SHP77 treated with DMSO at 0.1 percent for 48 hours (cell line): Measurements from ENCODE around the gene RASSF8.
"Not testable (repeated sequence)": the region's sequence is repeated elsewhere in the genome, so short reads cannot be mapped to it uniquely, and the experiment has no call there.

Source experiments
- DNase-seq: peaks from one replicate; lab custom pipeline; 2025; lab: John Stamatoyannopoulos, UW

The RASSF8 gene

DNA sequence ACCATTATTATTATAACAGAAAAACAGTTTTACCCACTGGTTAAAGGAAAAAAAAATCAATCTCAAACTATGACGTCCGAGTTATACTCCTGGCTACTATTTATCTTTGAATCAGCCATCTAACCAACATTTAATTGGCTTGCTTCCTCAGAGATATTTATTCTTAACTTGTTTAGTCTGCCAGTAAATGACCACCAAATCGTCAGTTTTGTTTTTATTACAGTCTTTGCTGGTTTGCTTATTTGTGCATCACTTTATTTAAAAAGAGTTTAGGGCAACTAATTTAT is 71.2 kb downstream of the RASSF8 start:
- DNase-seq: no peak

DNA sequence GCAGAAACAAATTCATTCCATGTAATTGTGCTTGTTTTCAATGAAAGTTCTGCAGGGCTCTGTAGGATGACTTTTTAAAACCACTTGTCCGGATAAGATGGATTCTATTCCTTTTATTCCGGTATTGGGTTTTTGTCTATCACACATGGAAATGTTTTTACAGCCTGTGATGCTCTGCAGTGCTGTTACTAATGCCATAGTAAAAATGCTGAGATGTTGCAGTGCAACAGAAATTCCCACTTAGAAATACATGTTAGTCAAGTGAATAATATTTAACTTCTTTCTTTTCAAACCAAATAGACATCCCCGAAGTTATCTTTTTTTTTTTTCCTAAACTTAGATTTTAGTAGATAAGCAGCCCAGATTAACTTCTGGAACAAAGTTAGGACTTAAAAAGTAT is 71.9 kb downstream of the RASSF8 start:
- no peak for DNase-seq

DNA sequence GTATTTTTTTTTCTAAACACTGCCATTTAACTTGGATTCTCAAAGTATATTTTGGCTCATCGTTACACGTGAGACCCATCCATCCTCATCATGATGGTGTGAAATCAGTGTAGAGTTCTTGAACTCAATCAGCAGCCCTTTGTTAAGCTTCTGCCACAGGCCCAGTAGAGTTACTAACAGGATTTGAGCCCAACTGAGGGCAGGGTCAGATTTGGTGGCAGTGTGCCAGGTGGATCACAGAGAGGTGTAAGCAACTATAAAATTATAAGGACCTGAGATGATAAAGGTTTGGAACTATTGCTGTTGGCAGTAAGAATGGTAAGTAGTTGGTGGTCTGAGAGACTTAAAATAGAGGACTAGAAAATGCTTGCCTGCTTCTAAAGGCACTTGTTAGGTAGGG is 72.8 kb downstream of the RASSF8 start:
- no peak for DNase-seq

DNA sequence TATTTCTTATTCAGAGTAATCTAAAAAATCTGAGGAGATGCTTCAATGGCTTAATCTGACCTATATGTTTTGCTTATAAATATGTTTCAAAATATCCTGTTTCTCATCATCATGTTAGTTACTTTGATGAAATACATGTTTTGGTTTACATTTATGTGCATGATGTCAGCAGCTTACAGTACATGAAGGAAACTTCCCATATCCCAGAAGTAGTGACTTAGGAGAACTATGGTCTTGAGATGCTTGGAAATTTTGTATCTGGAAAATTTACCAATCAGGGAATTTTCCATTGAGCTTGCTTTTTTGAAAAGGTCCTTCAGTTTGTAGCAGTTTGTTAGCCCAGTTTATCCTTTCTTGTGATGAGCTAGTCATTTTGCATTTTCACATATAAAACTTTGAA is 73.3 kb downstream of the RASSF8 start:
- DNase-seq: no peak

DNA sequence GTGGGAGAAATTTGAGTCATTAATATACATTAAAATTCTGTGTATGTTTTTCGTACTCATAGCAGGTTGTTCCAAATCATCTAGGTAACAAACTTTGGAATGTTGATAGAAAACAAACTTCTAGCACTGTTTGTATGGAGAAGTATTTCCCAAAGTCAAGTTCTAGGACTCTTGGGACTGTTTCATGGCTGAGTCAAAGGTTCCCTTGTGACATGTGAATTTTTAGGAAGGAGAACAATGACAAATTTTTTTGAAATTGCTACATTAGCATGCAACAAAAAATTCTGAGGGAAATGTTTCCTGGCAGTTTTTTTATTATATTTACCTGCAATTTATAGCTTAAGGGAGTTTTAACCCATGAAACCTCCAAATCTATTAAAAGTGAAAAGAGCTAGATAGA is 73.8 kb downstream of the RASSF8 start:
- no peak for DNase-seq

DNA sequence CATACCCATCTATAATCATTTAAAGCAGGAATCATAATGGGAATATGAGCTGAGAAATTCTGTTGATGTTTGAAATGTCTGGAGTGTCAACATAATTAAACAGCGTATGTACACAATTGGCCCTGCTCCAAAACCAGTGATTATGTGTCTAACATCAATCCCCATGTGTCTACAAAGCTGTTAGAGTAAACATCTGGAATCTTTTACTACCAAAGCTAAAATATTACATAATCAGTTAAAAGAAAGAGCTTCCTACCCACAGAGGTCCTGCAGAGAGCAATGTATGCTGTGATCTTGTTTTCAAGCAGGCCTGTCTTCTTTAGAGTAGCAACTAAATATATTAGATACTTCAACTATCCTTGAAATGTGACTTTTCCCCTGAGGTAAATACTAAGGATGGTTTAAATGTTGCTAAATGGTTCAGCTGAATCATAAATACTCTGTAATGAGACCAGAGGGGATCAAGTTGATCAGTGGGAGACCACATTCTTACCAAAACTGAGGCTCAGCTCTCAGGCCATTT is 74.3 kb downstream of the RASSF8 start:
- no peak for DNase-seq

DNA sequence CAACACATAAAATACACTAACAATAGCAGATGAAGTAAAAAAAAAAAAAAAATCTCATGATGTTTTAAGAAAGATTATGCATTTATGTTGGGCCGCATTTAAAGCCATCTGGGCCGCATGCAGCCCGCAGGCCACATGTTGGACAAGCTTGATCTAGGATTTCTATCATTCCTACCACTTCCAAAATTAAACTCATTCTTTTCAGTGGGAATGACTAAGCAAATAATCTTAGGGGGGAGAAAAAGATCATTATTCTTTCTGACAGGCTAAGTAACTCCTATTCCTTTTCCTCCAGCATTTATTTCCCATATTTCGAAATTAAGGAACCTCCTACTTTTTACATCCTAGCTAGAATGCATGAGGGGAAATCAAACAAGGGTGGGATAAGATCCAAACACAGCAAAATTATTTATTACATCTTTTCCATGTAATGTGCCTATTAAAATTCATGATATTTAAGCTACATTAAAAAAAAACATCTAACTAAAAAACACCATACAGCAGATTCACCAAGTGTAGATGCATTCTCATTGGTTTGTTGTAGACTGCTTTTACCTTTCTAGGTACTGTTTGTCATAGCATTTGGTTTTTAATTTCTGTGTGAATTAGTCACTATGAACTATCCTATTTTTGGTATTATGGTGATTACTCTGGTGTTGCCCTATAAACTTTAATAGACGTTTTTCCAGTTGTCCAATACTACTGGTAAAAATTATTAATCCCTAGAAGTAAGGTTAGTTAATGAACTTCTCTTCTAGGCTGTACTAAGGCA is 76.1 kb downstream of the RASSF8 start:
- DNase-seq: no peak

DNA sequence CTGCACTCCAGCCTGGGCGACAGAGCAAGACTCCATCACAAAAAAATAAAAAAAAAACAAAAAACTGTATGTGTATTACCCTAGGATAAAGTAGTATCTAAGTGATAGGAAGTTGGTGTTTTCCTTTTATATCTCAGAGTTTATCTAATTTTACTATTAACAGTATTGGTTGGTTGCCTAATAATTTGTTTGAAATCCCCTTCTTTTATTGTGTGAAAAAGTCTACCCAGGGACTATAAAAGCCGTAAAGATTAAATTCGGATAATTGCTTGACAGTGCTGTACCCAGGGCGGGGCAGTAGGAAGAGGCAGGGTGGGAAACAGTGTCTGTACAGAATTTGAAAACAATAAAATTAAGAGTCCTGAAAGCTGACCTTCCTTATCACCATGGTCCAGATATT is 78.4 kb downstream of the RASSF8 start:
- DNase-seq: no peak

DNA sequence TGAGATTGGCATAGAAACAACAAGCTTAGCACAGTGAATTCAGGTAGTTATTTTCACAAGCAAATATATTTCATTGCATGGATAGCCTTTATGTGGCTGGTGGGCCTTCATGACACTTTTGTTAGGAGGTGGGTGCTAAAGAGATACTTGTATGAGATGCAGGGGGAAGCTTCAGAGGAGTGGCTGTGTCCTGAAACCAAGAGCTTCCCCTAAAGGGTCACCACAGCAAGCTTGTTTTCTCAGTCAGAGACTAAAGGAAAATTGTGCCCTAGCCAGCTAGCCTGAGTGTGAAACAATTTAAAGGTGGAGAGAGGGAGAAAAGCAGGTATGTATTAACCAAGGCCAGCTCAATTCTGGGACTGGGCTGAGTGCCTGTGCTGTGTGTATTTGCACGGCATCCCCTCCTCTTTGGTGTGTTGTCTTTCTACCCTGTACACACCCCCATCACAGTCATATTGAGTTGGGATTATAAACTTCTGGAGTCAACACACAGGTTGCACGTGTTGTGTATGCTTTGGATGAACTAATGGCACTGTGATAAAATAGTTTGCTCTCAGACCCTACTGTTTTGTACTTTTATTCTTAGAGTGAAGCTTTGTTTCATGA is 79.2 kb downstream of the RASSF8 start:
- DNase-seq: no peak

DNA sequence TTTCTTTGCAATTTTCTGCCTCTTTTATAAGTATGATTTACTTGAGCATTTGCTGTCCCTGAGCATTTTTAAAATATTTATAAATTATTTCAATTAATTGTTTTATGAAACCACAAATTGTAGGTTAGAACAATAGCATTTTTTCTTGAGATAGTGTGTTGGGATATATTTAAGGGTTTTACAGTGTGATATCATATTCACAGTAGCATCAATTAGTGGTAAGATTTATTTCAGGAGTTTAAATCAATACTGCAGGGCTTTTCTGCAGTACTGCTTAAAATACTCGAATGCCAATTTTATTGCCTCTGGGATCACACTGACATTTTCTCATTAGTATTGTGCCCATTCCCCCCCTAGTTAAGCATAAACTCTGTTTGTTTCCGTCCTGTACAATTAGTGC is 84.2 kb downstream of the RASSF8 start:
- no peak for DNase-seq

DNA sequence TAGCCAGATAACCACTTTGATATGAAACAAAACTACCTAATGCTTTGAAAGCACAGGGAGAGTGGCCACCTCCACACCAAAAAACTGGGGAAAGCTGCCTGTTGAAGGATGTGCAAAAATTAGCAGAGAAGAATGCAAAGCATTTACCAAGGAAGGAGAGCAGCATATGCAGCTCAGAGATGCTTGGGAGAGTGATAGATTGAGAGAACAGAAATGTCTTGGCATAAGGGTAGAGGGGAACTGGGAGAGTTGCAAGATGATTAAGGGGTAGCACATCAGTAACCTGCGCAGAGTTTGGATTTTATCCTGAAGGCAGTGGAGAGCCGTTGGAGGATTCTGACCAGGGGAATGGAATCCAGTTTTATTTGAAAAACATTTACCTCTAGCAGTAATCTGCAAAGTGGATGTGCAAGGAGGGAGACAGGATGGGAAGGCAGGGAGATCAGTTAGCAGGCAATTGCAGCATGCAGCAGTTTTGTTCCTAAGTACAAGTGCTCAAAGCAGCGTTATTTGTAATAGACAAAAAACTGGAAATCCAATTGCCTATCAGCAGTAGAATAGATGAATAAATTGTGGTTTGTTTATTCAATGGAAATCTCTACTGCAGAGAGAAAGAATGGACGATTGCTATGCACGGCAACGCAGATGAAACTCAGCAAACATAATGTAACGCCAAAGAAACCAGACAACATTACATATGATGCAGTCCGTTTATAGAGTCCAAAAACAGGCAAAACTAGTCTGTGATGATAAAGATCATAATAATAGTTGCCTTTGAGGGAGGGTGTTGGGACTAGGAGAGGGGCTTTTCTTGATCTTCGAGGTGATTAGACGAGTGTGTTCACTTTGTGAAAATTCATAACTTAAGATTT is 84.9 kb downstream of the RASSF8 start:
- no peak for DNase-seq

DNA sequence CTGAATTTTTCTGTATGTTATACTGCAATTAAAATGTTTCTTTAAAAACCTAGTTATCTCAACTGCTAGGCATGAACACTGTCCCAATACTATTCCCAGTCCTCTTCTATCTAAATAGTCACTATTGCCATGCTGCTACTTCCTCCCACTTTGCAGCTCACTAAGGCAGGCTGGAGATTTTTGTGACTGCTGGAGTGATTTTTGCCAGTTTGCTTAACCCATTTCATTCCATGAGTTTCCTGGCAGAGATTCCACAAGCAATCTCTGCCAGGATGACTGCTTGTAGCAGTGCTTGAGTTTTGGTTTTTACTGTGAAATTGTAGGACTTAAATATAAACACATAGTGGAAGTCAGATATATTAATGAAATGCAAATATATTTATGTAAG is 85.5 kb downstream of the RASSF8 start:
- DNase-seq: no peak

DNA sequence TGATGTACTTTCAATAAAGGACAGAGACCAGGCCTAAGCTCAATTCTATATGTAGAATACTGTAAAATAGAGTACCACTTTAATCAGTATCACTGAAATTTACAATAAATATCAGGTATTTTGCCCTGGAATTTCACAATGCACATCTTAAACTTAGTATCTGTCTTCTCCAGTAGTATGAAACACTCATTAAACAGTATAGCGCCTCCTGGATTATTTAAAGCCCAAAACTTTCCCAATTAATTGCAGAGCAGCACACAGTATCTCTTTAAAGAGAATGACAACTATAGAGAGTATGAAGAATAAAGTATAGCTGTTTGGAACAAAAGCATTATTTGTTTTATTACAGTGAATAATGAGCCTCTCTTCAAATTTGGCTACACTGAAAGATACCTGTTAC is 86.1 kb downstream of the RASSF8 start:
- no peak for DNase-seq

DNA sequence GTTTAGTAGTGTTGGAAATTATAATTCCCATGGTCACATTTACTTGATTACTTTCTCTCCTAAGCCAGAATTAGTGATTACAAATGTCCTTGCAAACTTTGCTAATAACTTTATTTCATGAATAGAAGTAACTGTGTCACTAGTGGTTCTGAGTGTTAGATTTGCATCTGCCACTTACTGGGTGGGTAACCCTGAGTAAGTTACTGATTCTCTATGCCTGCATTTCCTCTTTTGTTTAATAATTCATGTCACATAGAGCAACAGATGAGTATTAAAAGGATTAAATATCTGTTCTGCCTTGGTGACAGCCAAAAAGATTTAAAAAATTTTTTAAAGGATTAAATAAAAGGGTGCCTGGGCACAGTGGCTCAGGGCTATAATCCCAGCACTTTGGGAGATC is 87.7 kb downstream of the RASSF8 start:
- DNase-seq: no peak

DNA sequence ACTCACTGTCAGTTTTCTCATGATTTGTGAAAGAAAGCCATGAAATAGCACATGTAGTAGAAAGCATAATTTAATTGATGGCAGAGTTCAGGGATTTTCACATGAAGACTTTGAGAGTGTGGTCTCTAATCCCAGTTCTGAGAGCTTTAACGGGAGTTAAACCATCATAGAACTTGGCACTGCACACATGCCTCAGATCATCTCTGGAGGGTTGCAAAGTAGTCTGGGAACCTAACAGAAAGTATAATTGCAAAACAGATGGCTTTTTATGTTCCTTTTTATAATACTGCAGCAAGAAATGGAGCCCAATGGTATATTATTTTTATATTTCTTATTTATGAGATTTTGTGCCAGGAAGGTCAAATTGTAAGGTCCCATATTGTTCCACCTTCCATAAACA is 88.4 kb downstream of the RASSF8 start:
- no peak for DNase-seq

DNA sequence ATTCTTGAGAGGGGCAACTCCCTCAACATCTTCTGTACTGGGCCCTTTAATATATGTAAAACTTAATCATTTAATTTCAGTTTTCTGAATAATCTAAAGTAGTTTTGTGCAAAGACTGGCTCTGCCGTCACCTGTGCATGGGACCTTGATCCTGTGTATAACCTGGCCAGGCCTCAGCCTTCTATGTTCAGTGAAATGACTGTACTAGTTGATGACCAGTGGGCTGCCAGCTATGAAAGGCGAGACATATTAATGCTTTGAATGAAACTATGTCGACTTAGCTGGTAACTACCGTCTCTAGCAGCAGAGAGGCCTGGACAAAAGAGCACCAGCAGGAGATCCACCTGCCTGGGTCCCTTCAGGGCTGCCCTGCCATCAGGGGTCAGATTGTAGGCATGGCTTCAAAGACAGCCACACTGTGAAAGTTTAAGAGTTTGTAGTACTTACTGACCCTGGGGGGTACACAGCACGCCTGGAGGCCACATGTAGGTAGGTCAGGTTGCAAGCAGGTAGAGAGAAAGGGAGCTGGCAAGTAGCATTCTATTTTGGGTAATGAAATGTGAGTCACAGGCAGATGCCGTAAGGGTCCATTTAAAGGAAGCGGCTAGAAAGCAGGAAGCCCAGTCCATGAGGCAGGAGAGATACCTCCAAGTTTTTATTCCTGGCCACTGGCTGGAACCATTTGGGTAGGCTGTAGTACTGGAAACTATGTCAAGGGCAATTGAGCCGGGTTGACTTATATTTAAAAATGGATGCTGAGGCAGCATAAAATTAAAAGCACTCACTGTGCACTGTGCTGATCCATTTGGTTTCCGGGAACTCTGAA is 89.1 kb downstream of the RASSF8 start:
- no peak for DNase-seq

DNA sequence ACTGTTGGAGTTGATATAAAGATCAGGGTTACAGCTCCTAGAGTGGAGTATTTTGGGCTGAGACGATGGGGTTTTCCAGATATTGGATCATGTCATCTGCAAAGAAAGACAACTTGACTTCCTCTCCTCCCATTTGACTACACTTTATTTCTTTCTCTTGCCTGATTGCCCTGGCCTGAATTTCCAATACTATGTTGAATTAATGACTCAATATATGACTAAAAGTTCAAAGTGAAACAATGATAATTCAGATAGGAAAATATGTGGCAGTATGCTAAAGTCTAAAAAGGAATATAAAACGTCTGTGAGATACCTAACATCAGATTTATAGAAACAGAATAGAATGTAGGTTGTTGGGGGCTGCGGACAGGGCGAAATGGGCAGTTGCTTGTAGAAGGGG is 94.2 kb downstream of the RASSF8 start:
- DNase-seq: no peak

DNA sequence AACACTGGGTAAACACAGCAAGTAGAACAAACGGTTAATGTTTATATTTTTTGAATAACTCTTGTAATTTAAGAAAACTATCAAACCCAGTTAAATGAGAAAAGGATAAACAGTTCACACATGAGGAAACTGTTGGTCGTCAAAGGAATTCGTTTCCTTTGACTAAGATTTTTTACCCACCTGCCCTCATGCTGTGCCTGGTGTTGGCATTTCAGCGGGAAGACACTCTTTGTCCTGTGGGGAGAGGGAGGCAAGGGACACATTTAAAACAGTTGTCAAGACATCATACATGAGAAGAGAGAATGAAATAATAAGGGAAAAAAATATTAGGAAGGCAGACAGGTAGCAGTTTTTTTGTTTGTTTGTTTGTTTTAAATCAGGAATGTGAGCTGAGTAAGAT is 95.9 kb downstream of the RASSF8 start:
- no peak for DNase-seq

DNA sequence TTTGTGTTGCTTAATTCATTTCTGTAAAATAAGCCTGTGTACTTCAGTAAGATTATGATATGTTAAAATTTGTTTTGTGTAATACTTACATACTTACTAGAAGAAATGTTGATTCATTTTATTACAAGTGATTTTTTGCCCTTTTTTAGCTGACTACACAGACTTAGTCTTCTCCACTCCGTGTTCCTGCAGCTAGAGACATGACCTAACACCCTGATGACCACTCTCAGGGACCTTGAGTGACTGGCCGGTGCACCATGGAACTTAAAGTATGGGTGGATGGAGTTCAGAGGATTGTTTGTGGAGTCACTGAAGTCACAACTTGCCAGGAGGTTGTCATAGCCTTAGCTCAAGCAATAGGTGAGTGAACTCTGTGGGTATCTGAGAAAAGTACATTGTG is 96.6 kb downstream of the RASSF8 start:
- DNase-seq: no peak

DNA sequence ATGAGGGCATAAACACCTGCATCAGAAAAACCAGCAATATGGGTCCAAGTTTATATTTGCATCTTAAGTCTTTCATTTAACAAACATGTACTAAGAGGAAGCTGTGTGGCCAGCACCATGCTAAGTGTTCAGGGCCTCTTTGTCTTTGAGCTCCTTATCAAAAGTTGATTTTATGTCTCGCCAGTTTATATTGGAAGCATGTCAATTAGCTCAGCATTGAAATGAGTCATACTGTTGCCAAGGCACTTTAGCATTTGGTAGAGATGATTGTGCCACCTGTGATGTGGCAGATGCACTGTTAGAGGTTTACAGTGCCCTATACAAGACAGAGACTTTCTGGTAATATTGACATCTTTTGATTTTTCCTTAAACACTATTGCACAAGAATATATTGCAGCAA is 97.9 kb downstream of the RASSF8 start:
- DNase-seq: no peak

DNA sequence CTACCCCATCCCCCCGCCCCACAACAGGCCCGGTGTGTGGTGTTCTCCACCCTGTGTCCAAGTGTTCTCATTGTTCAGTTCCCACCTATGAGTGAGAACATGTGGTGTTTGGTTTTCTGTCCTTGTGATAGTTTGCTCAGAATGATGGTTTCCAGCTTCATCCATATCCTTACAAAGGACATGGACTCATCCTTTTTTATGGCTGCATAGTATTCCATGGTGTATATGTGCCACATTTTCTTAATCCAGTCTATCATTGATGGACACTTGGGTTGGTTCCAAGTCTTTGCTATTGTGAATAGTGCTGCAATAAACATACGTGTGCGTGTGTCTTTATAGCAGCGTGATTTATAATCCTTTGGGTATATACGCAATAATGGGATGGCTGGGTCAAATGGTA is 98.8 kb downstream of the RASSF8 start:
- not testable (repeated sequence) for DNase-seq

DNA sequence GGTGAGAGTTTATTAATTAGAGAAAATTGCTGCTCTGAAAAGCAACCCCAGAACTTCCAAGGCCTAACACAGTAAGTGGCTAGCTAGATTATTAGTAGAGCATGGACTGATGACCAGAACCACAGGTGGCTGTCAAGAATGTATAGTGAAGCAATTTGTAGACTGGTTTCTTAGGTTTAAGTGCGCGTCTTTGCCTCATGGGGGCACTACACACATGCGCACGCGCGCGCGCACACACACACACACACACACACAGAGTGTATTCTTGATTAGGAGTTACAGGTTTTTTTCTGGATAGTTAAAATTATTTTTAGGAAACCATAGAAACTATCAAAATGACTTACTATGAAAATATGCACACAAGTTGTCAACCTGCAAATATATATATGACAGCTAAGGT is 99.8 kb downstream of the RASSF8 start:
- DNase-seq: no peak
